GM12892 (cell line): ENCODE data around the gene GSTA4.

ENCODE experiments used
- DNase-seq: peaks from one replicate; pipeline ENCODE4 v3.0.0; 2011; ENCODE audit not compliant: insufficient read length
- FAIRE-seq: peaks from 2 replicates; lab custom pipeline; 2011; peaks lifted over from hg19 to GRCh38; lab: Jason Lieb, UNC
- POLR2A ChIP-seq: IDR thresholded peaks from 2 replicates; pipeline ENCODE4 v1.6.1; 2011; ENCODE audit warnings: low read depth, low read length, control low read depth
- POLR2AphosphoS5 ChIP-seq: IDR thresholded peaks from 2 replicates; pipeline ENCODE4 v1.6.1; 2011; ENCODE audit warnings: low read depth, low read length, control low read depth
- TAF1 ChIP-seq: IDR thresholded peaks from 2 replicates; pipeline ENCODE4 v1.6.1; 2011; ENCODE audit warnings: low read depth, mild to moderate bottlenecking, control low read depth, low read length, borderline replicate concordance

GSTA4 gene

DNA sequence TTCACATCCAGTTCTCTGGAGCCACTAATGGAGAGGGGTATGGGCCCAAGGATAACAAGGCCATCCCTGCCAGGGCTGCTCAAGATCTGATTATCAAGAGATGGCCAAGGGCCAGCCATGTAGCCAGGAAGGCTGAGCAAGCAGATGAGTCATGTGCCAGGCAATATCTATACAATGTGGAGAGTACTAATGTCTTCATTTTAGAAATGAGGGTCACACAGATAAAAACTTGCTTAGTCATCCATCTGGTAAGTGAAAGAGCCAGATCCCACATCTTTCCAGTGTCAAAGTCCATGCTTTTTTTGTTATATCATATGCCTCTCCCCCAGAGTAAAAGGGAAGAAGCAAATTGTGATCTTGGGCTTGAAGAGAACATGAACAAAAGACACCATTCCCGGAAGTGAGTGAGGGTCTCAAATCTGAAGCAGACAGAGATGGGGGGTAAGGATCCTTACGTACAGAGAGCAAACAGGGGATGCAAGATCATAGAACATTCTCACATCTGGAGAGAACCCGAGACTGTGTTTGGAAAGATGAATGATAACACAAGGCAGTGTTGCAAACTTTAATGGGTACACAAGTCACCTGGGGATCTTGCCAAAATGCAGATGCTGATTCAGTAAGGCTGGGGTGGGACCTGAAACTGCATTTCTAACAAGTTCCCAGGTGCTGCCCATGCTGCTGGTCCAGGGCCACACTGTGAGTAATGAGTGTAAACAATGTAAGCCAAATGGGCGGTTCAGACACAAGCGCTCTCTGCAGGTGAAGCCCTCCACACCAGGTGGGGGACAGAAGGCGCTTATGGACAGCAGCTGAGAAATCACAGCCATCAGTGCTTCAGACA, 65.5 kb downstream of the GSTA4 start:
- FAIRE-seq: no peak
- no peak for DNase-seq
- TF ChIP-seq POLR2AphosphoS5 (no peak), TAF1 (no peak), POLR2A (no peak)
